HepG2 (cell line): ENCODE data around the gene ANKRD11. TPM values are rescaled to one million over a fixed set of nuclear protein-coding genes. Genes with fewer than 3 reads are reported as not detected.

Experiments used
- ATAC-seq: fragments of 200-7000 bp; cut with Tn5 transposase; 3 replicates; pipeline ENCODE4 v1.9.1; 2020; ENCODE audit warnings: mild to moderate bottlenecking, moderate library complexity
- BruUV-seq: library from RNA; stranded (reverse); fragments of 400-500 nt; replicated peaks from 2 replicates; lab custom pipeline; 2021; lab: Mats Ljungman, UMichigan
- CTCF ChIA-PET: fragments of 300-600 bp; formaldehyde crosslinking; extraction: SDS; loops from one replicate; lab custom pipeline; 2021; ENCODE audit warnings: low total read pairs, inconsistent platforms, low intra/inter-chr PET ratio; lab: Yijun Ruan, JAX
- POLR2A ChIA-PET: fragments of 350-600 bp; sonication (Branson Sonifier 250); formaldehyde crosslinking; loops from one replicate; lab custom pipeline; 2020; ENCODE audit warnings: antibody characterized with exemption, inconsistent platforms; lab: Yijun Ruan, JAX
- DNase-seq: peaks from one replicate; pipeline ENCODE4 v3.0.0-alpha.2; 2015; ENCODE audit warnings: low spot score
- FAIRE-seq: peaks from 3 replicates; lab custom pipeline; 2011; peaks lifted over from hg19 to GRCh38; lab: Jason Lieb, UNC
- H2AFZ ChIP-seq: one replicate; pipeline ENCODE4 v1.6.1; 2011; ENCODE audit warnings: low read length, inconsistent platforms
- H3K27ac ChIP-seq: fragments of 300-600 bp; 3 replicates; pipeline ENCODE4 v1.8.0; 2011; ENCODE audit warnings: mixed run types, mild to moderate bottlenecking, mixed read lengths, low read length, inconsistent platforms; ENCODE audit not compliant: insufficient read depth; ENCODE audit errors: extremely low read length
- H3K27me3 ChIP-seq, 2 experiments: fragments of 200-600 bp in 1 of 2; 2 replicates in 1 of 2; 3 replicates in 1 of 2; pipeline versions ENCODE4 v1.6.0 to v1.8.0; 2011; ENCODE audit warnings: low read length in 2 of 2, mild to moderate bottlenecking in 2 of 2, moderate library complexity in 2 of 2, inconsistent platforms in 1 of 2; ENCODE audit not compliant: insufficient read depth in 2 of 2, control insufficient read depth in 1 of 2
- H3K36me3 ChIP-seq, 2 experiments: fragments of 200-600 bp in 1 of 2; replicated peaks in 1 of 2; 2 replicates in 1 of 2; 3 replicates in 1 of 2; pipeline versions ENCODE4 v1.5.1 to v1.8.0; 2011; ENCODE audit warnings: low read length in 2 of 2, inconsistent platforms in 1 of 2; ENCODE audit not compliant: insufficient read depth in 2 of 2, control insufficient read depth in 1 of 2
- H3K4me1 ChIP-seq: 2 replicates; pipeline ENCODE4 v1.5.1; 2012; ENCODE audit warnings: low read length, inconsistent platforms; ENCODE audit not compliant: insufficient read depth
- H3K4me2 ChIP-seq: 2 replicates; pipeline ENCODE4 v1.6.0; 2011; ENCODE audit warnings: low read depth, low read length, inconsistent platforms
- H3K4me3 ChIP-seq, 3 experiments: fragments of 200-600 bp in 1 of 3; sonication (generic), shearing (Covaris generic) in 1 of 3; replicated peaks in 1 of 3; 2 replicates each; pipeline ENCODE4 v1.5.1; 2011 to 2016; ENCODE audit warnings: low read length in 3 of 3, inconsistent platforms in 2 of 3, low read depth in 2 of 3, mild to moderate bottlenecking in 2 of 3, control low read depth in 1 of 3, mixed read lengths in 1 of 3; ENCODE audit not compliant: insufficient read depth in 1 of 3
- H3K79me2 ChIP-seq: one replicate; pipeline ENCODE4 v1.6.1; 2011; ENCODE audit warnings: low read length, inconsistent platforms; ENCODE audit not compliant: insufficient read depth
- H3K9ac ChIP-seq: 2 replicates; pipeline ENCODE4 v1.6.0; 2011; ENCODE audit warnings: mild to moderate bottlenecking, low read depth, low read length, inconsistent platforms; ENCODE audit not compliant: insufficient read depth
- H3K9me3 ChIP-seq: 2 replicates; pipeline ENCODE4 v1.5.1; 2012; ENCODE audit warnings: mild to moderate bottlenecking, low read length
- H4K20me1 ChIP-seq: 2 replicates; pipeline ENCODE4 v1.6.0; 2011; ENCODE audit warnings: inconsistent platforms, mild to moderate bottlenecking, low read length, moderate library complexity; ENCODE audit not compliant: insufficient read depth
- DPF2 ChIP-seq: sonication (generic); formaldehyde crosslinking; IDR thresholded peaks from 2 replicates; pipeline ENCODE4 v1.4.0; 2020; ENCODE audit warnings: mild to moderate bottlenecking, low read depth, missing genetic modification reagents, borderline replicate concordance
- PCBP2 ChIP-seq: fragments of 200-400 bp; formaldehyde crosslinking; optimal IDR thresholded peaks from 2 replicates; pipeline ENCODE3; 2018; ENCODE audit warnings: low read length, low read depth; ENCODE audit not compliant: poor library complexity, severe bottlenecking
- RAD51 ChIP-seq: fragments of 450-650 bp; IDR thresholded peaks from 2 replicates; pipeline ENCODE4 v1.6.1; 2016; ENCODE audit warnings: borderline replicate concordance
- SMAD9 ChIP-seq: sonication (generic); formaldehyde crosslinking; IDR thresholded peaks from 2 replicates; pipeline ENCODE4 v1.5.1; 2020; ENCODE audit warnings: mild to moderate bottlenecking, missing genetic modification reagents
- SRSF9 ChIP-seq: fragments of 200-400 bp; formaldehyde crosslinking; IDR thresholded peaks from 2 replicates; pipeline ENCODE4 v1.6.1; 2018; ENCODE audit warnings: borderline replicate concordance, mild to moderate bottlenecking, low read depth, low read length; ENCODE audit not compliant: insufficient read depth, poor library complexity, severe bottlenecking
- SSRP1 ChIP-seq: IDR thresholded peaks from 2 replicates; pipeline ENCODE4 v1.6.1; 2016; ENCODE audit warnings: control low read depth
- THAP8 ChIP-seq: sonication (generic); formaldehyde crosslinking; IDR thresholded peaks from 2 replicates; pipeline ENCODE4 v1.5.1; 2020; ENCODE audit warnings: missing genetic modification reagents, mild to moderate bottlenecking, borderline replicate concordance
- TMF1 ChIP-seq: sonication (generic); formaldehyde crosslinking; IDR thresholded peaks from 2 replicates; pipeline ENCODE4 v1.8.1; 2022; ENCODE audit warnings: low read depth, missing genetic modification reagents
- TRIM24 ChIP-seq: sonication (generic); formaldehyde crosslinking; IDR thresholded peaks from 2 replicates; pipeline ENCODE4 v1.8.0; 2022; ENCODE audit warnings: mild to moderate bottlenecking, missing genetic modification reagents
- ZMYM2 ChIP-seq: sonication (generic); formaldehyde crosslinking; IDR thresholded peaks from 2 replicates; pipeline ENCODE4 v1.8.0; 2022; ENCODE audit warnings: mild to moderate bottlenecking, missing genetic modification reagents
- ZNF280B ChIP-seq: sonication (generic); formaldehyde crosslinking; IDR thresholded peaks from 2 replicates; pipeline ENCODE4 v1.5.0; 2020; ENCODE audit warnings: missing genetic modification reagents, mild to moderate bottlenecking, borderline replicate concordance
- ZNF501 ChIP-seq: sonication (generic); formaldehyde crosslinking; IDR thresholded peaks from 2 replicates; pipeline ENCODE4 v1.5.1; 2020; ENCODE audit warnings: mild to moderate bottlenecking, moderate library complexity, missing genetic modification reagents
- ZNF563 ChIP-seq: sonication (generic); formaldehyde crosslinking; IDR thresholded peaks from 2 replicates; pipeline ENCODE4 v1.8.0; 2022; ENCODE audit warnings: mild to moderate bottlenecking, moderate library complexity, missing genetic modification reagents
- ZNF704 ChIP-seq: sonication (generic); formaldehyde crosslinking; IDR thresholded peaks from 2 replicates; pipeline ENCODE4 v1.8.1; 2023; ENCODE audit warnings: mild to moderate bottlenecking, inconsistent platforms, moderate library complexity, missing genetic modification reagents, borderline replicate concordance
- WGBS: methylation state at CpG from one replicate; pipeline ENCODE4 v1.1.6; 2017; ENCODE audit warnings: low lambda C conversion rate; 5-methylcytosine and 5-hydroxymethylcytosine counted together
- in situ Hi-C: cut with HindIII; loops from 2 replicates; pipeline ENCODE4 v1.10.0; 2017; ENCODE audit warnings: low pct_unique_long_range_greater_than_20kb; ENCODE audit not compliant: extremely low pct_ligation_motif_present
- intact Hi-C: fragments of 100-400 bp; cut with micrococcal nuclease; formaldehyde crosslinking; loops from one replicate; pipeline ENCODE4 v1.10.0; 2022; ENCODE audit not compliant: unreplicated experiment
- polyA plus RNA-seq, 8 experiments: library from polyadenylated mRNA; depleted of rRNA in 3 of 8; stranded (reverse) in 7 of 8; unstranded in 1 of 8; fragments of >200 nt; fragmentation: Illumina TruSeq in 4 of 8; extraction: Trizol in 4 of 8; gene quantifications; 2 replicates each; pipeline versions ENCODE4 v1.2.1 to v1.2.3, GENCODE V29; 2011 to 2016; ENCODE audit warnings: low read depth in 4 of 8, missing spikeins in 1 of 8, mixed read lengths in 1 of 8; ENCODE audit not compliant: insufficient read depth in 1 of 8
- total RNA-seq, 5 experiments: library from RNA; depleted of rRNA; stranded (reverse); fragments of >200 nt; fragmentation: Illumina TruSeq; extraction: Trizol; gene quantifications; 2 replicates each; pipeline ENCODE4 v1.2.3, GENCODE V29; 2016; ENCODE audit warnings: low read depth in 1 of 5
- TF ChIP-seq, protein P1 (sequence below): IDR thresholded peaks from 2 replicates; pipeline ENCODE4 v1.6.1; 2016
- TF ChIP-seq, protein P2 (sequence below): sonication (generic); formaldehyde crosslinking; IDR thresholded peaks from 2 replicates; pipeline ENCODE4 v1.8.0; 2022; ENCODE audit warnings: missing genetic modification reagents, mild to moderate bottlenecking, moderate library complexity, borderline replicate concordance
- TF ChIP-seq, protein P3 (sequence below): sonication (generic); formaldehyde crosslinking; IDR thresholded peaks from 2 replicates; pipeline ENCODE4 v1.8.0; 2022; ENCODE audit warnings: missing genetic modification reagents, mild to moderate bottlenecking, inconsistent platforms, borderline replicate concordance

ANKRD11 gene
- total and polyA plus RNA-seq, 2 of the 13 experiments (the other 11 are each of a cell fraction or from before 2014, with no cell fraction given), result 21.4 to 38.4 TPM

DNA sequence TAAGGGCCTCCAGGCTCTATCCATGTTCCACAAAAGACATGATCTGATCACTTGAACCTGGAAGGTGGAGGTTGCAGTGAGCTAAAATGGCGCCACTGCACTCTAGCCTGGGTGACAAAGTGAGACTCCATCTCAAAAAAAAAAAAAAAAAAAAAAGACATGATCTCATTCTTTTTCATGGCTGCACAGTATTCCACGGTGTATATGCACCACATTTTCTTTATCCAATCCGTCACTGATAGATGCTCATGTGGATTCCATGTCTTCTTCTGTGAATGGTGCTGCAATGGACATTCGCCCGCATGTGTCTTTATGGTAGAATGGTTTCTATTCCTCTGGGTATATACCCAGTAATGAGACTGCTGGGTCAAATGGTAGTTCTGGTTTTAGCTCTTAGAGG lies 124.4 kb downstream of the ANKRD11 start:
- Histone ChIP-seq H3K4me1 (peaks cover 50% of the 10 kb centered on the region), H3K79me2 (peaks cover 97% of the 10 kb centered on the region), H3K4me3 (no peak overlapping the region), H2AFZ (no peak overlapping the region), H3K9ac (no peak overlapping the region), H3K27ac (no peak overlapping the region), H4K20me1 (peaks cover 98% of the 10 kb centered on the region), H3K36me3 (peaks cover 16 to 25% of the 10 kb centered on the region in 2 experiments; a peak in 4 of 5 replicates), H3K27me3 (no peaks in the 10 kb centered on the region), H3K4me2 (no peak overlapping the region), H3K9me3 (no peaks in the 10 kb centered on the region)
- CTCF ChIA-PET, result no interaction called here
- POLR2A ChIA-PET, result no interaction called here
- DNase-seq (no peak), ATAC-seq (no peak), FAIRE-seq (no peak)
- in situ Hi-C loops, result no loop called here
- intact Hi-C loops, result no loop called here
- no TSS peak for BruUV-seq
- 99% methylated on average over 5 of the region's 5 CpGs for WGBS
- TF ChIP-seq SSRP1 (CRISPR knock-in tag) (no peak), PCBP2 (no peak), ZNF501 (no peak), ZMYM2 (CRISPR knock-in tag) (no peak), THAP8 (CRISPR knock-in tag) (no peak), ZNF563 (CRISPR knock-in tag) (no peak), TRIM24 (CRISPR knock-in tag) (no peak), RAD51 (no peak), ZNF704 (CRISPR knock-in tag) (no peak), SMAD9 (CRISPR knock-in tag) (no peak), TMF1 (CRISPR knock-in tag) (no peak), SRSF9 (no peak), DPF2 (no peak), ZNF280B (CRISPR knock-in tag) (no peak)
- TF ChIP-seq, protein P1, sequence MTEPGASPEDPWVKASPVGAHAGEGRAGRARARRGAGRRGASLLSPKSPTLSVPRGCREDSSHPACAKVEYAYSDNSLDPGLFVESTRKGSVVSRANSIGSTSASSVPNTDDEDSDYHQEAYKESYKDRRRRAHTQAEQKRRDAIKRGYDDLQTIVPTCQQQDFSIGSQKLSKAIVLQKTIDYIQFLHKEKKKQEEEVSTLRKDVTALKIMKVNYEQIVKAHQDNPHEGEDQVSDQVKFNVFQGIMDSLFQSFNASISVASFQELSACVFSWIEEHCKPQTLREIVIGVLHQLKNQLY (CRISPR knock-in tag), result no peak
- TF ChIP-seq, protein P2, sequence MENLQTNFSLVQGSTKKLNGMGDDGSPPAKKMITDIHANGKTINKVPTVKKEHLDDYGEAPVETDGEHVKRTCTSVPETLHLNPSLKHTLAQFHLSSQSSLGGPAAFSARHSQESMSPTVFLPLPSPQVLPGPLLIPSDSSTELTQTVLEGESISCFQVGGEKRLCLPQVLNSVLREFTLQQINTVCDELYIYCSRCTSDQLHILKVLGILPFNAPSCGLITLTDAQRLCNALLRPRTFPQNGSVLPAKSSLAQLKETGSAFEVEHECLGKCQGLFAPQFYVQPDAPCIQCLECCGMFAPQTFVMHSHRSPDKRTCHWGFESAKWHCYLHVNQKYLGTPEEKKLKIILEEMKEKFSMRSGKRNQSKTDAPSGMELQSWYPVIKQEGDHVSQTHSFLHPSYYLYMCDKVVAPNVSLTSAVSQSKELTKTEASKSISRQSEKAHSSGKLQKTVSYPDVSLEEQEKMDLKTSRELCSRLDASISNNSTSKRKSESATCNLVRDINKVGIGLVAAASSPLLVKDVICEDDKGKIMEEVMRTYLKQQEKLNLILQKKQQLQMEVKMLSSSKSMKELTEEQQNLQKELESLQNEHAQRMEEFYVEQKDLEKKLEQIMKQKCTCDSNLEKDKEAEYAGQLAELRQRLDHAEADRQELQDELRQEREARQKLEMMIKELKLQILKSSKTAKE, result no peak
- TF ChIP-seq, protein P3, sequence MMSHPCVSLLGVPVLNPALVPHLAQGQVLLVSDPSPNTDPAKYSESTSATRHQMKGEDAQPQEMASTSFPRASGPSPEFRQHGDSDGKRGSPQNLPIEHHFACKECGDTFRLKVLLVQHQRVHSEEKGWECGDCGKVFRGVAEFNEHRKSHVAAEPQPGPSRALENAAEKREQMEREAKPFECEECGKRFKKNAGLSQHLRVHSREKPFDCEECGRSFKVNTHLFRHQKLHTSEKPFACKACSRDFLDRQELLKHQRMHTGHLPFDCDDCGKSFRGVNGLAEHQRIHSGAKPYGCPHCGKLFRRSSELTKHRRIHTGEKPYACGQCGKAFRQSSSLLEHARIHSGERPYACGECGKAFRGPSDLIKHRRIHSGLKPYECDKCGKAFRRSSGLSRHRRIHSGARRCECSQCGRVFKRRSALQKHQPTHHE (CRISPR knock-in tag), result no peak
